IMR-90 (cell line): Measurements from ENCODE around the gene CD209. TPM values are rescaled to one million over a fixed set of nuclear protein-coding genes. Genes with fewer than 3 reads are reported as not detected.

Source experiments
- ATAC-seq: fragments of 200-7000 bp; cut with Tn5 transposase; 2 replicates; pipeline ENCODE4 v1.9.1; 2020; ENCODE audit warnings: low read depth, mild to moderate bottlenecking, moderate library complexity
- BruUV-seq: library from RNA; stranded (reverse); fragments of 400-500 nt; replicated peaks from 2 replicates; lab custom pipeline; 2021; lab: Mats Ljungman, UMichigan
- CTCF ChIA-PET: fragments of 300-600 bp; formaldehyde crosslinking; extraction: SDS; loops from one replicate; lab custom pipeline; 2021; ENCODE audit warnings: antibody characterized with exemption; lab: Yijun Ruan, JAX
- POLR2A ChIA-PET: fragments of 300-600 bp; sonication (Branson Sonifier 250); formaldehyde crosslinking; loops from one replicate; lab custom pipeline; 2022; ENCODE audit warnings: antibody characterized with exemption; ENCODE audit not compliant: unreplicated experiment; lab: Charles Lee
- DNase-seq: peaks from one replicate; pipeline ENCODE4 v3.0.0; 2013
- H2AFZ ChIP-seq: replicated peaks from 2 replicates; pipeline ENCODE3; 2013; ENCODE audit warnings: low read length, mild to moderate bottlenecking; ENCODE audit not compliant: poor library complexity
- H2AK5ac ChIP-seq: 2 replicates; pipeline ENCODE4 v1.6.1; 2013; ENCODE audit warnings: low read depth, low read length, inconsistent platforms
- H2AK9ac ChIP-seq: replicated peaks from 2 replicates; pipeline ENCODE3; 2013; ENCODE audit warnings: mild to moderate bottlenecking, low read depth, low read length, moderate library complexity; ENCODE audit not compliant: poor library complexity
- H2BK120ac ChIP-seq: 2 replicates; pipeline ENCODE4 v1.6.1; 2013; ENCODE audit warnings: low read depth, low read length, inconsistent platforms
- H2BK15ac ChIP-seq: 3 replicates; pipeline ENCODE4 v1.6.1; 2013; ENCODE audit warnings: low read depth, low read length, inconsistent platforms
- H2BK20ac ChIP-seq: 2 replicates; pipeline ENCODE4 v1.6.1; 2013; ENCODE audit warnings: low read depth, mild to moderate bottlenecking, inconsistent platforms, low read length, moderate library complexity
- H2BK5ac ChIP-seq: 2 replicates; pipeline ENCODE4 v1.6.1; 2013; ENCODE audit warnings: mild to moderate bottlenecking, low read depth, low read length, inconsistent platforms; ENCODE audit not compliant: poor library complexity, severe bottlenecking
- H3K14ac ChIP-seq: replicated peaks from 2 replicates; pipeline ENCODE4 v1.6.1; 2013; ENCODE audit warnings: low read depth, low read length, inconsistent platforms
- H3K18ac ChIP-seq: 2 replicates; pipeline ENCODE4 v1.6.1; 2013; ENCODE audit warnings: low read depth, low read length, control low read depth
- H3K23ac ChIP-seq: 2 replicates; pipeline ENCODE4 v1.6.1; 2013; ENCODE audit warnings: low read depth, low read length, inconsistent platforms
- H3K27ac ChIP-seq: 2 replicates; pipeline ENCODE4 v1.5.1; 2013; ENCODE audit warnings: mild to moderate bottlenecking, control low read depth, low read length; ENCODE audit not compliant: insufficient read depth
- H3K27me3 ChIP-seq: 2 replicates; pipeline ENCODE4 v1.6.1; 2013; ENCODE audit warnings: low read length; ENCODE audit not compliant: control insufficient read depth, insufficient read depth
- H3K36me3 ChIP-seq: 2 replicates; pipeline ENCODE4 v1.6.1; 2013; ENCODE audit warnings: low read length, mixed read lengths; ENCODE audit not compliant: control insufficient read depth, insufficient read depth
- H3K4ac ChIP-seq: 2 replicates; pipeline ENCODE4 v1.6.1; 2013; ENCODE audit warnings: low read depth, low read length, inconsistent platforms
- H3K4me1 ChIP-seq: 2 replicates; pipeline ENCODE4 v1.6.1; 2013; ENCODE audit warnings: low read length, mixed read lengths; ENCODE audit not compliant: control insufficient read depth, insufficient read depth
- H3K4me2 ChIP-seq: 2 replicates; pipeline ENCODE4 v1.6.1; 2013; ENCODE audit warnings: low read depth, mild to moderate bottlenecking, control low read depth, low read length, moderate library complexity
- H3K4me3 ChIP-seq: 2 replicates; pipeline ENCODE4 v1.5.1; 2013; ENCODE audit warnings: low read depth, mild to moderate bottlenecking, control low read depth, low read length, moderate library complexity; ENCODE audit not compliant: insufficient read depth
- H3K56ac ChIP-seq: 2 replicates; pipeline ENCODE4 v1.6.1; 2013; ENCODE audit warnings: low read length, inconsistent platforms; ENCODE audit not compliant: insufficient read depth; ENCODE audit errors: extremely low read depth
- H3K79me1 ChIP-seq, 2 experiments: 2 replicates each; pipeline ENCODE4 v1.6.1; 2013; ENCODE audit warnings: low read length in 2 of 2, inconsistent platforms in 1 of 2, low read depth in 1 of 2
- H3K9ac ChIP-seq: 2 replicates; pipeline ENCODE4 v1.6.1; 2013; ENCODE audit warnings: low read depth, low read length, control low read depth
- H3K9me1 ChIP-seq: 2 replicates; pipeline ENCODE4 v1.6.1; 2013; ENCODE audit warnings: low read length, inconsistent platforms; ENCODE audit not compliant: insufficient read depth
- H3K9me3 ChIP-seq: 2 replicates; pipeline ENCODE4 v1.6.1; 2013; ENCODE audit warnings: low read length; ENCODE audit not compliant: control insufficient read depth, insufficient read depth
- H4K20me1 ChIP-seq: 2 replicates; pipeline ENCODE4 v1.6.1; 2013; ENCODE audit warnings: low read length, inconsistent platforms; ENCODE audit not compliant: insufficient read depth
- H4K5ac ChIP-seq: 2 replicates; pipeline ENCODE4 v1.6.1; 2013; ENCODE audit warnings: mild to moderate bottlenecking, low read depth, low read length, control low read depth
- H4K8ac ChIP-seq, 2 experiments: 2 replicates each; pipeline ENCODE4 v1.6.1; 2013; ENCODE audit warnings: low read depth in 2 of 2, low read length in 2 of 2, control low read depth in 1 of 2, inconsistent platforms in 1 of 2
- H4K91ac ChIP-seq: 2 replicates; pipeline ENCODE4 v1.6.1; 2013; ENCODE audit warnings: low read depth, low read length, inconsistent platforms; ENCODE audit not compliant: insufficient read depth
- BHLHE40 ChIP-seq: fragments of 150-350 bp; IDR thresholded peaks from 2 replicates; pipeline ENCODE4 v1.6.1; 2016; ENCODE audit warnings: mild to moderate bottlenecking, low read depth, low read length
- CEBPB ChIP-seq: IDR thresholded peaks from 2 replicates; pipeline ENCODE4 v1.6.1; 2012; ENCODE audit warnings: low read depth, low read length, improper control_type of control experiment
- CTCF ChIP-seq: conservative IDR thresholded peaks from 2 replicates; pipeline ENCODE4 v1.5.1; 2012; ENCODE audit warnings: mild to moderate bottlenecking, low read depth, low read length, improper control_type of control experiment
- ELK1 ChIP-seq: fragments of 150-350 bp; IDR thresholded peaks from 2 replicates; pipeline ENCODE4 v1.6.1; 2016; ENCODE audit warnings: low read depth, mild to moderate bottlenecking, low read length, moderate library complexity, borderline replicate concordance
- FOS ChIP-seq: fragments of 150-350 bp; IDR thresholded peaks from 2 replicates; pipeline ENCODE4 v1.6.1; 2016; ENCODE audit warnings: low read depth, low read length
- MAFK ChIP-seq: IDR thresholded peaks from 2 replicates; pipeline ENCODE4 v1.6.1; 2012; ENCODE audit warnings: low read depth, low read length, improper control_type of control experiment
- MAZ ChIP-seq: IDR thresholded peaks from 2 replicates; pipeline ENCODE4 v1.6.1; 2012; ENCODE audit warnings: low read depth, mild to moderate bottlenecking, low read length, improper control_type of control experiment, moderate library complexity, borderline replicate concordance
- MXI1 ChIP-seq: IDR thresholded peaks from 2 replicates; pipeline ENCODE4 v1.6.1; 2012; ENCODE audit warnings: low read depth, mild to moderate bottlenecking, low read length, moderate library complexity, borderline replicate concordance
- NFE2L2 ChIP-seq: fragments of 150-350 bp; IDR thresholded peaks from 2 replicates; pipeline ENCODE4 v1.6.1; 2016; ENCODE audit warnings: low read depth, mild to moderate bottlenecking, low read length
- POLR2A ChIP-seq: IDR thresholded peaks from 2 replicates; pipeline ENCODE4 v1.6.1; 2012; ENCODE audit warnings: mild to moderate bottlenecking, low read depth, low read length
- RAD21 ChIP-seq: IDR thresholded peaks from 2 replicates; pipeline ENCODE4 v1.6.1; 2012; ENCODE audit warnings: low read length, improper control_type of control experiment
- RCOR1 ChIP-seq: IDR thresholded peaks from 2 replicates; pipeline ENCODE4 v1.6.1; 2012; ENCODE audit warnings: mild to moderate bottlenecking, low read length, improper control_type of control experiment; ENCODE audit not compliant: insufficient replicate concordance
- RFX5 ChIP-seq: IDR thresholded peaks from 2 replicates; pipeline ENCODE4 v1.8.0; 2012; ENCODE audit warnings: low read depth, mild to moderate bottlenecking, low read length, moderate library complexity
- SMC3 ChIP-seq: fragments of 150-350 bp; IDR thresholded peaks from 2 replicates; pipeline ENCODE4 v1.6.1; 2016; ENCODE audit warnings: low read depth, mild to moderate bottlenecking, antibody characterized with exemption, low read length, moderate library complexity
- WGBS, 2 experiments: methylation state at CpG; one replicate each; pipeline versions ENCODE4 v1.1.5 to v1.1.7; 2013; ENCODE audit warnings: missing lambda C conversion rate in 2 of 2; ENCODE audit not compliant: insufficient read length in 1 of 2; ENCODE audit errors: extremely low coverage in 2 of 2; 5-methylcytosine and 5-hydroxymethylcytosine counted together
- dilution Hi-C: fragments of 300-500 bp; cut with HindIII; formaldehyde crosslinking; loops from one replicate; pipeline ENCODE4 v1.14.3; 2018; ENCODE audit warnings: low sequenced_read_pairs; ENCODE audit not compliant: unreplicated experiment
- in situ Hi-C: fragments of 300-500 bp; cut with MboI; formaldehyde crosslinking; loops from 3 replicates; pipeline ENCODE4 v1.14.3; 2019; ENCODE audit warnings: low sequenced_read_pairs, inconsistent platforms, mixed read lengths
- intact Hi-C: fragments of 100-400 bp; cut with micrococcal nuclease; formaldehyde crosslinking; loops from 2 replicates; pipeline ENCODE4 v1.10.0; 2022
- polyA plus RNA-seq, 3 experiments: library from polyadenylated mRNA; depleted of rRNA; stranded (reverse); fragments of >200 nt; gene quantifications; 2 replicates each; pipeline ENCODE4 v1.2.3, GENCODE V29; 2012; ENCODE audit warnings: low replicate concordance in 1 of 3
- total RNA-seq: library from RNA; depleted of rRNA; stranded (reverse); fragments of >200 nt; gene quantifications from 2 replicates; pipeline ENCODE4 v1.2.3, GENCODE V29; 2012

CD209 gene
- total and polyA plus RNA-seq, 2 of the 4 experiments (the other 2 are of a cell fraction), result not detected

GRCh38 chr19:7775761-7776160, 28.4 kb upstream of the CD209 start:
- Histone ChIP-seq H2BK120ac (no peak overlapping the region), H3K9me3 (no peaks in the 10 kb centered on the region), H2BK5ac (no peak overlapping the region), H3K56ac (no peak overlapping the region), H2AK9ac (no peak overlapping the region), H2BK15ac (no peak overlapping the region), H3K18ac (no peak overlapping the region), H3K4me1 (no peaks in the 10 kb centered on the region), H3K14ac (no peak overlapping the region), H3K79me1 (no peaks in the 10 kb centered on the region), H3K4me3 (no peak overlapping the region), H2AK5ac (no peak overlapping the region), H4K8ac (no peak overlapping the region), H3K36me3 (no peaks in the 10 kb centered on the region), H3K4me2 (no peak overlapping the region), H3K9me1 (no peaks in the 10 kb centered on the region; the same call in 1 of the 2 replicates), H3K23ac (no peak overlapping the region), H4K5ac (no peak overlapping the region), H2AFZ (no peak overlapping the region), H4K91ac (no peak overlapping the region), H2BK20ac (no peak overlapping the region), H3K9ac (no peak overlapping the region), H3K27me3 (peaks cover 26% of the 10 kb centered on the region), H3K27ac (no peak overlapping the region), H3K4ac (no peak overlapping the region), H4K20me1 (no peaks in the 10 kb centered on the region)
- intact Hi-C loops, result no loop called here
- ATAC-seq, result no peak
- 89% methylated on average over 6 of the region's 9 CpGs; no CpG with 5 or more reads in 1 of the 2 experiments for WGBS, 2 experiments
- CTCF ChIA-PET, result no interaction called here
- POLR2A ChIA-PET, result no interaction called here
- no peak for DNase-seq
- no peak for TF ChIP-seq SMC3
- TF ChIP-seq CTCF, result no peak
- no peak for TF ChIP-seq RCOR1
- TF ChIP-seq MAZ, result no peak
- no peak for TF ChIP-seq CEBPB
- no peak for TF ChIP-seq NFE2L2
- no peak for TF ChIP-seq RAD21
- TF ChIP-seq POLR2A, result no peak
- TF ChIP-seq RFX5, result no peak
- no peak for TF ChIP-seq FOS
- TF ChIP-seq ELK1, result no peak
- no peak for TF ChIP-seq MXI1
- no peak for TF ChIP-seq BHLHE40
- TF ChIP-seq MAFK, result no peak
- dilution Hi-C loops, result no loop called here
- no TSS peak for BruUV-seq
- in situ Hi-C loops, result no loop called here
